Urinary bladder (tissue), 4 donors: Measurements from ENCODE around the gene VPS26C. TPM values are rescaled to one million over a fixed set of nuclear protein-coding genes. Genes with fewer than 3 reads are reported as not detected.

ENCODE experiments used
- DNase-seq: peaks from one replicate; pipeline ENCODE4 v3.0.0-alpha.2; 2015; ENCODE audit errors: extremely low spot score
- H3K27ac ChIP-seq: one replicate; pipeline ENCODE4 v1.5.1; 2013; ENCODE audit warnings: low read depth, mild to moderate bottlenecking, moderate library complexity
- H3K36me3 ChIP-seq: one replicate; pipeline ENCODE4 v1.6.1; 2013; ENCODE audit warnings: mild to moderate bottlenecking, moderate library complexity; ENCODE audit not compliant: insufficient read depth
- H3K4me1 ChIP-seq: one replicate; pipeline ENCODE4 v1.6.1; 2013; ENCODE audit warnings: mild to moderate bottlenecking, moderate library complexity; ENCODE audit not compliant: insufficient read depth
- H3K4me3 ChIP-seq: one replicate; pipeline ENCODE4 v1.5.1; 2013; ENCODE audit warnings: low read depth, low read length
- WGBS: extraction: QIAGEN DNeasy Blood & Tissue Kit; methylation state at CpG from one replicate; pipeline ENCODE4 v1.1.7; 2013; 5-methylcytosine and 5-hydroxymethylcytosine counted together
- polyA plus RNA-seq: library from polyadenylated mRNA; stranded (reverse); fragments of 200-250 nt; gene quantifications from one replicate; pipeline ENCODE4 v1.2.3, GENCODE V29; 2013
- total RNA-seq: library from RNA; depleted of rRNA; stranded (reverse); fragments of >200 nt; gene quantifications from one replicate; pipeline ENCODE4 v1.2.3, GENCODE V29; 2014
- donor health status: healthy with polysubstance abuse.
- donor health status: healthy.

The VPS26C gene
- total and polyA plus RNA-seq, 2 donors: 37.2 to 47.3 TPM

DNA sequence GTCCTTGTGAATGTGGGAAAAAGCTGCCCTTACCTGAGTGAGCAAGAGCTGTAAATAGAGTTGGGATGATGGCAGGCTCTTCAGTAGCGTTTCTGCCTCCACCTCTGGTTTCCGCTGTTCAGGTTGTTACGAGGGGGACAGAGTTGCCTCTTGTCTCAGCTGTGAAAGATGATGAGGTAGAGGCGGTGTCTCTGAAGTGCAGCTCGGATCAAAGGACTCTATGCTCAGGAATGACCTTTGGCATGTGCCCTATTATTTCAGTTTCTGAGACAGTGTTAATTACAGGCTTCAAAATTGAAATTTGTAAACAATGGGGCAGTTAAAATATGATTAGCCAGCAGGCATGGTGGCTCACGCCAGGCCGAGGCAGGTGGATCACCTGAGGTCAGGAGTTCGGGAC lies 70.3 kb downstream of the VPS26C start:
- WGBS: 93% methylated on average over 8 of the region's 8 CpGs
- Histone ChIP-seq H3K4me1 (no peaks in the 10 kb centered on the region), H3K4me3 (no peak overlapping the region), H3K27ac (no peak overlapping the region), H3K36me3 (peaks cover 3% of the 10 kb centered on the region)
- no peak for DNase-seq

DNA sequence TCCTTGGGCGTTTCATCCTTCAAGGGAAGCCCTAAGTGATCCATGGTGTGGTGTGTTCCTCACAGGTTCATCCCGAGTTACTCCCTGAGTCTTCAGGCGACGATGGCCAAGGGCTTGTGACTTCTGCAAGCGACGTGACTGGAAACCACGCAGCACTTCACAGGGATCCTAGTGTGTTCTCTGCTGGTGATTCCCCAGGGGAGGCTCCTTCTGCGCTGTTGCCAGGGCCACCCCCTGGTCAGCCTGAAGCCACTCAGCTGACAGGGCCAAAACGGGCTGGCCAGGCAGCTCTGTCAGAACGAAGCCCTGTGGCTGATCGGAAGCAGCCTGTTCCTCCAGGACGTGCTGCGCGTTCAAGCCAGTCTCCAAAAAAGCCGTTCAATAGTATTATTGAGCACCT lies 71.5 kb downstream of the VPS26C start:
- DNase-seq: no peak
- no peak overlapping the region for H3K27ac ChIP-seq
- no peak overlapping the region for H3K4me3 ChIP-seq
- 89% methylated on average over 15 of the region's 15 CpGs for WGBS
- H3K4me1 ChIP-seq: no peaks in the 10 kb centered on the region
- H3K36me3 ChIP-seq: peaks cover 3% of the 10 kb centered on the region

DNA sequence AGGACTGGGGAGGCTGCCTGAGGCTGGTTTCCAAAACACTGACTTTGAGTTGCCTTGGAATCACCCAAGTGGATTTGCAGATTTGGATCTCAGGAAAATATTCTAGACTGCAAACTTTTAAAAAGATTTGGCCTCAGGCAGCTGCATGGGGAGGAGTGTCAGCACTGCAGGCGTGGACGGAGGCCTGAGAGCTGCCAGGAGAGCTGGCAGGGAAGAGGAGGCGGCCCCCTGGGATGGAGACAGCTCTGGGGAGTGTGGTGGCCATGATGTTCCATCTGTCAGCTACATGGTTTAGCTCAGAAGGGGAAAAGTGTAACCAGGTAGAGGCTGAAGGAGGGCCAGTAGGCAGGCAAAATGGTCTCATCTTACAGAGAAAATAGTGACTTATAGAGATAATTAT lies 72.1 kb downstream of the VPS26C start:
- Histone ChIP-seq H3K4me3 (no peak overlapping the region), H3K36me3 (peaks cover 3% of the 10 kb centered on the region), H3K27ac (no peak overlapping the region), H3K4me1 (no peaks in the 10 kb centered on the region)
- no peak for DNase-seq
- WGBS: 51% methylated on average over 3 of the region's 3 CpGs

DNA sequence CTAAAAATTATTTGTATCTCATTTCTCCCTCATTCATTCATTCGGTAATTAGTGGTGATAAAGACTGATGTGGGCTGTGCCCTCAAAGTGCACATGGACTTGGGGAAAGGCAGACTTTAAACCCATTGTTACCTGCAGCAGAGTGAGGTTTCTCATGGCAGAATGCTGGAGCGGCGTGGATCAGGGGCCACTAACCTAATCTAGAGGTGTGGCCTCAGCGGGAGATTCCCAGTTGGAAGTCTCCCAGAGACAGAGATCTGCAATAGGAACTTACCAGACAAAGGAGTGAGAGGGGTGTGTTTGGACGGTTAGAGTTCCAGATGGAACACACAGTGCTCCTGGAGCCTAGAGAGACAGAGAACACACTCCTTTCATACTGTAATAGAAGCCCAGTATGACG lies 73.5 kb downstream of the VPS26C start:
- Histone ChIP-seq H3K4me3 (no peak overlapping the region), H3K27ac (no peak overlapping the region), H3K36me3 (peaks cover 3% of the 10 kb centered on the region), H3K4me1 (no peaks in the 10 kb centered on the region)
- no peak for DNase-seq
- WGBS: 93% methylated on average over 6 of the region's 6 CpGs

DNA sequence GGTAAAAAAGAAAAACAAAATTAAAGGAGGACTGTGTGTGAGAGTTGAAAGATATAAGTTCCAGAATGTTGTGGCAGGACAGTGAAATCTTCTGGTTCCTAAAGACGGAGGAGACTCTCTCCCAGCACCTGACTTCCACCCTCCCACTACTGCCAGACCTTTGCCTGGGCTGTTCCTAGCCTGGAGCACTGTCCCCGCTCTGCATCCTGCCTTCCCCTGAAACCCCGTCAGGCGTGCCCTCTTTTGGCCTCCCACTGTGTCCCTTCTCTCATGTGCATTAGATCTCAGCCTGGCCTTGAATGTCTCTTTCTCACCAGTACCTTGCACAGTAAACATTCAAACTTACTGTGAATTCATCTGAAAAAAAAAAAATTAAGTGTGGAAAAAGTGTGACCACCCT lies 74.1 kb downstream of the VPS26C start:
- no peaks in the 10 kb centered on the region for H3K4me1 ChIP-seq
- DNase-seq: no peak
- WGBS: 67% methylated on average over 4 of the region's 4 CpGs
- H3K4me3 ChIP-seq: no peak overlapping the region
- H3K36me3 ChIP-seq: peaks cover 3% of the 10 kb centered on the region
- no peak overlapping the region for H3K27ac ChIP-seq

DNA sequence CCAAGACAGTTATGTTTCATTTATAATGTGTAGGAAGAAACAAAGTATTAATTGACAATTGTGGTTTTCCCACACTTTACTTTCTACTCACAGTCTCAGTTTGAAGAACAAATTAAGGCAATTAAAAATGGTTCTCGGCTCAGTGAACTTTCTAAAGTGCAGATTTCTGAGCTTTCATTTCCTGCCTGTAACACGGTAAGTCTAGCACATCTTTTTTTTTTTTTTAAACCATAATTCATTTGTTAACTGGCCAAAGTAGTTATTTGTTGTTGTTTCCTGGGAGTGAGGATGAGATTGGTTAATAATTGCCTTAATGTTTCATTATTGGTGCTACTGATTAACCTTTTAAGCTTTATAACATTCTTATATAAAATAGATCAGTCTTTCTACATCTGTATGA lies 75.1 kb downstream of the VPS26C start:
- H3K27ac ChIP-seq: no peak overlapping the region
- H3K4me3 ChIP-seq: no peak overlapping the region
- H3K4me1 ChIP-seq: no peaks in the 10 kb centered on the region
- peaks cover 3% of the 10 kb centered on the region for H3K36me3 ChIP-seq
- DNase-seq: no peak
- WGBS: 69% methylated on average over 2 of the region's 2 CpGs

DNA sequence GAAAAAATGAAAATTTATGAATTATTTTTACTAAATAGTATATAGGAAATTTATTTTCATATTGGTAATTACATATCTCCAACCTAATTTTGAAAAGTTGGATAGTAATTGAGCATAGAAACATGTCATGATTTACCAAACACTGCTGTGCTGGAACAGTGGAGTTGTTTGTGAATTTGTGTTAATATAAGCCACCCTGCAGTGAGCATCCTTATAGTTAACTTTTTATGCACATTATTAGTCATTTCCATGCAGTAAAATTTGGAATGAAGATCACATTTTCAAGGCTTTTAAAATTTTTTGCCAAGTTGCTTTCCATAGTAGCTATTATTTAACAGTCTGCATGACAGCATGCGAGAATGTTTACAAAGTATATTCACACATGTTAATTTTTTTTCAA lies 78.3 kb downstream of the VPS26C start:
- Histone ChIP-seq H3K4me1 (no peaks in the 10 kb centered on the region), H3K27ac (no peak overlapping the region), H3K4me3 (no peak overlapping the region), H3K36me3 (peaks cover 3% of the 10 kb centered on the region)
- WGBS: 95% methylated on average over 1 of the region's 1 CpG
- no peak for DNase-seq

DNA sequence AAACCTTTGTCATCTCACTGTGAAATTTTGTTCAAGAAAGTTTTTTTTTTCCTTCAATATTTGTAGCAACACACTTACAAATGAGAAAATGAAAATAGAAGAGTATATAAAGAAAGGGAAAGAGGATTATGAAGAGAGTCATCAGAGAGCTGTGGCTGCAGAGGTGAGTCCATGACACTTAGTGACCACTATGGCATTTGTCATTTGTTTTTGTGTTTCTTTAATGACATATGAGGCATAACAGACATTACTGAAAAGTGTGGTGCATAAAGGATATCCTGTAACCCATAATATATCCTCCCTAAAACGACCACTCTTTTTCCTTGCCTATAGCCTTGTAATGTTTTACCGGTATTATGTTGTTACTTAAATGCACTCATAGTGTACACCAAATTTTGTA lies 80.2 kb downstream of the VPS26C start:
- H3K4me1 ChIP-seq: no peaks in the 10 kb centered on the region
- 81% methylated on average over 2 of the region's 2 CpGs for WGBS
- no peak for DNase-seq
- H3K36me3 ChIP-seq: no peaks in the 10 kb centered on the region
- no peak overlapping the region for H3K4me3 ChIP-seq
- H3K27ac ChIP-seq: no peak overlapping the region

DNA sequence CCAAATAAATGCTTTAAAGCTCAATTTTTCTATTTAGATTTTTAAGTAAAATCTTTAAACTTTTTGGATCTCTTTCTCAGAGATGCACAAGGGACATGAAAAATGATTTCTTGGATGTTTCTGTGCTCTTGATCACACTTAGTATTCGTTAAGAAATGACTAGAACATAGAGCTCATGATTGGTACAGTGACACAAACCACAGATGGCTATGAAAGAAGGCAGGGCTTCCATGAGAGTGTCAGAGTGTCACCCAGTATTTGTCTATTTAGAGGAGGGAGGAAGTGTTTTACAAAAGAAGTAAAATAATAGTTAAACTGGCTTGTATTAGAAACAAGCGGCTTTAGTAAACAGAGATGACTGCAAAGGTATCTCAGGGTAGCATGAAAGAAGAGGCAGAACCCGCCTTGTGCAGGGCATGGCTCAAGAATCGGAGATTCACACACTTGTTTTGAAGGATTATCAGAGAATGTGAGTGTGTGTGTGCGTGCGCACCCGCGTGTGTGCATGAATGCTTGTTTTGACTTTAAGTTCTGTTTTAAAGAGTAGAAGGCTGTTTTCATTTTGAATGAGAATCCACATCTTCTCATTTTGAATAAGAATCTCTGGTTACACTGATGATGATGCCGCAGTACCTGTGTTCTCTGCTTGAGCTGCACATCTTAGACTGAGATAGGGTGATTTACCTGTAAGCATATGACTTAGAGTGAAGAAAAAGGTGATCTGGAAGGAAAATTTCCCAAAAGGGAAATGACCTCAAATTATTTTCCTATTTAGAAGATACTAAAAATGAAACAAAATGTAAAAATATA lies 82.1 kb downstream of the VPS26C start:
- no peak overlapping the region for H3K4me3 ChIP-seq
- no peaks in the 10 kb centered on the region for H3K36me3 ChIP-seq
- WGBS: 91% methylated on average over 9 of the region's 9 CpGs
- no peak overlapping the region for H3K27ac ChIP-seq
- no peaks in the 10 kb centered on the region for H3K4me1 ChIP-seq
- DNase-seq: no peak

DNA sequence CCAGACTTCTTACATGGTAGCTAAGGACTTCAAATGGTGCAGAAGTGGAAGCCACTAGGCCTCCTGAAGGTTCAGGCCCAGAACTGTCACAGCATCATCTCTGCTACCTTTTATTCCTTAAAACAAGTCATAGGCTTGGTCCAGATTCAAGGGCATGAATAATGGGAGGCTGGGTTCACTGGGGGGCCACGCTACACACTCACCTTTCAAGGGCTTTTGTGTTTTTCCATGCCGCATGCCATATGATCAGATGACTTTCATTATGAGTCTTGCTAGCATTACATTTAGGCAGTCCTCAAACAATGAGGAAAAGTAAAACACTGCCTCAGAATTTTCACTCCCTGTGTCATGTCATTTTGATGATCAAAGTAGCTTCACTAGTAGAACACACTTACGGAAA lies 83.4 kb downstream of the VPS26C start:
- 96% methylated on average over 3 of the region's 3 CpGs for WGBS
- Histone ChIP-seq H3K27ac (no peak overlapping the region), H3K4me3 (no peak overlapping the region), H3K4me1 (no peaks in the 10 kb centered on the region), H3K36me3 (no peaks in the 10 kb centered on the region)
- no peak for DNase-seq

DNA sequence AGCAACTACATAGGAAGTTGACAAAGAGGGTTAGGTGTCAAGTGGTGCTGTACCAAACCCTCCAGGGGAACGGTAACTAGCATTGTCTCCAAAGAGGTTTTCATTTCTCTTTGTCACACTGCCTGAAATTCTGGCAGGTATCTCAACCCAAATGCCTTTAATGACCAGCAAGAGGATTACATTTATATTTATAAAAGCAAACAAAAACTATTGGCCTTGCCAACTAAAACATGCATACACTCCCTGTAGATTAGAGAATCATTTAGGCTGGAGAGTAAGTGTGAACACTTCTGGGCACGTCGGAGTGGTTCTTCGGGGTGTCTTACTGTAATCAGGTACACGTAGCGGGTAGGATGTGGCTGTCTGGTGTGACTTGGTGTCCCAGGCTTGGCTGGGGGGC lies 84.9 kb downstream of the VPS26C start:
- no peak for DNase-seq
- WGBS: 92% methylated on average over 6 of the region's 6 CpGs
- Histone ChIP-seq H3K4me1 (no peaks in the 10 kb centered on the region), H3K27ac (no peak overlapping the region), H3K4me3 (no peak overlapping the region), H3K36me3 (no peaks in the 10 kb centered on the region)

DNA sequence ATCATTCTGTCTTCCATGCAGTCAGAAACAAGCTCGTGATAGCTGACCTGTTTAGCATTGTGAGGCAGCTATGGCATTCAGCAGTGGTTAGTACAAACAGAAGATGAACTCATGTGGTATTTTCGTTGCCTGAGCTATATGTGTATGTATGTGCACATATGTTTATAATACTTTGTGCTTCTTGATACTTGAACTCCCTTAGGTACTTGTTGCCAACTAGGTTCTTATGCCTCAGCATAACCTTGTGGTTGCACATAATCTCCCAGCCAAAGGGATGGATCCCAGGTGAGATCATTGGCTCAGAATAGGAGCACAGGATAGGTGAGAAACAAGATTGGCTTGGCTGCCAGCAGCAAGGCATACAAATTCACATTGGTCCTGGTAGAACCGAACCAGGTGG lies 86.1 kb downstream of the VPS26C start:
- no peak for DNase-seq
- H3K36me3 ChIP-seq: no peaks in the 10 kb centered on the region
- H3K4me3 ChIP-seq: no peak overlapping the region
- no peaks in the 10 kb centered on the region for H3K4me1 ChIP-seq
- H3K27ac ChIP-seq: no peak overlapping the region
- 82% methylated on average over 3 of the region's 3 CpGs for WGBS

DNA sequence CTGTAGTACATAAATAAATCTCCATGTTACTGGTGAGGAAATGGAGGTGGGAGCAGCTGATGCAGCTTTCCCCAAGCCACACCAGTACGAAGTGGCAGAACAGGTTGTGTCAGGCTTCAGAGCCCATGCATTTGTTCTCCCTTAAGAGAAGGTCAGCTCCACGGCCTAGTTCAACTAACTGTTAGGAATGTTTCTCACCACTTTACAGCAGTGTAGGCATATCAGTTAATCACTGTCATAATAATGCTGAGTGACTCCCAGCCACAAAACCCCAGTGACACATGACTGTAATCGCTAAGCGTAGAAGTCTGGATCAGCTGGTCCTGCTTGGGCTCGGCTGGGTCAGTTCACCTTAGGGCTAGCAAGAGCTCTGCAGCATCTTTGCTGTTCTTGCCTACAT lies 90.4 kb downstream of the VPS26C start:
- no peaks in the 10 kb centered on the region for H3K4me1 ChIP-seq
- H3K36me3 ChIP-seq: no peaks in the 10 kb centered on the region
- 81% methylated on average over 5 of the region's 5 CpGs for WGBS
- H3K27ac ChIP-seq: no peak overlapping the region
- H3K4me3 ChIP-seq: no peak overlapping the region
- DNase-seq: no peak
